Measurements from ENCODE around the gene ZNF600. TPM values are rescaled to one million over a fixed set of nuclear protein-coding genes. Genes with fewer than 3 reads are reported as not detected.
A peak's percentile ranks its signal among the peaks of the same experiment; 100 is the strongest.
"Not testable (repeated sequence)": the region's sequence is repeated elsewhere in the genome, so short reads cannot be mapped to it uniquely, and the experiment has no call there.

ZNF600 gene
- total RNA-seq, 4 donors from 2014 or later = 6.3 to 10.3 (median 8.2) TPM

DNA sequence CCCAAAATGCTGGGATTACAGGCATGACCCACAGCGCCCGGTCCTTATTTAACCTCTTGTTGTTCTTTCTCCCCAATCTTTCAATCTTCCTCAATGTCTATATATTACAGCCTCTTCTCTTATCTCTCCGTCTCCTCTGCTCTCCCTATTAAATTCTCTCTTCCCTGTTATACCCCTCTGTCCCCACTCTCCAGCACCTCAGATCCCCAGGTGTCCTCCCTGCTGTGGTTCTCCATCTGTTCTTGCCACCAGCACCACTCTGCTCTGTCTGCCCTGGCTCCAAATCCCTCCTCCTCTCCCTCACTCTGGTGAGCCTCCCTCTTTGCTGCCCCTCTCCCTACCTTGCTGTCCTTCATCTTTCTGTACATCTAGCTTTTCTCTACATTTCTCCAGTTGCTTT, 1.1 kb downstream of the ZNF600 start:
- Histone ChIP-seq H3K9me3 (peaks cover 0 to 13% (median 0%) of the 10 kb centered on the region in 4 donors), H3K4me3 (peak overlapping the region in 2 of 4 donors; percentile 57 to 69), H3K27ac (peak overlapping the region in 1 of 4 donors; percentile 67), H3K27me3 (no peaks in the 10 kb centered on the region), H3K4me1 (peaks cover 0 to 18% (median 0%) of the 10 kb centered on the region in 4 donors), H3K36me3 (peaks cover 0 to 33% (median 0%) of the 10 kb centered on the region in 3 donors)
- DNase-seq (ENCODE audit: low spot score in 2 of 2) = no peak
- TF ChIP-seq, protein P1, sequence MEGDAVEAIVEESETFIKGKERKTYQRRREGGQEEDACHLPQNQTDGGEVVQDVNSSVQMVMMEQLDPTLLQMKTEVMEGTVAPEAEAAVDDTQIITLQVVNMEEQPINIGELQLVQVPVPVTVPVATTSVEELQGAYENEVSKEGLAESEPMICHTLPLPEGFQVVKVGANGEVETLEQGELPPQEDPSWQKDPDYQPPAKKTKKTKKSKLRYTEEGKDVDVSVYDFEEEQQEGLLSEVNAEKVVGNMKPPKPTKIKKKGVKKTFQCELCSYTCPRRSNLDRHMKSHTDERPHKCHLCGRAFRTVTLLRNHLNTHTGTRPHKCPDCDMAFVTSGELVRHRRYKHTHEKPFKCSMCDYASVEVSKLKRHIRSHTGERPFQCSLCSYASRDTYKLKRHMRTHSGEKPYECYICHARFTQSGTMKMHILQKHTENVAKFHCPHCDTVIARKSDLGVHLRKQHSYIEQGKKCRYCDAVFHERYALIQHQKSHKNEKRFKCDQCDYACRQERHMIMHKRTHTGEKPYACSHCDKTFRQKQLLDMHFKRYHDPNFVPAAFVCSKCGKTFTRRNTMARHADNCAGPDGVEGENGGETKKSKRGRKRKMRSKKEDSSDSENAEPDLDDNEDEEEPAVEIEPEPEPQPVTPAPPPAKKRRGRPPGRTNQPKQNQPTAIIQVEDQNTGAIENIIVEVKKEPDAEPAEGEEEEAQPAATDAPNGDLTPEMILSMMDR (IDR thresholded peaks at IDR 0.05) = no peak
- TF ChIP-seq POLR2A (IDR thresholded peaks at IDR 0.05) (no peak), EP300 (IDR thresholded peaks at IDR 0.05) (no peak)
- 73 to 77% methylated on average over 3 of the region's 3 CpGs for WGBS, 2 donors

DNA sequence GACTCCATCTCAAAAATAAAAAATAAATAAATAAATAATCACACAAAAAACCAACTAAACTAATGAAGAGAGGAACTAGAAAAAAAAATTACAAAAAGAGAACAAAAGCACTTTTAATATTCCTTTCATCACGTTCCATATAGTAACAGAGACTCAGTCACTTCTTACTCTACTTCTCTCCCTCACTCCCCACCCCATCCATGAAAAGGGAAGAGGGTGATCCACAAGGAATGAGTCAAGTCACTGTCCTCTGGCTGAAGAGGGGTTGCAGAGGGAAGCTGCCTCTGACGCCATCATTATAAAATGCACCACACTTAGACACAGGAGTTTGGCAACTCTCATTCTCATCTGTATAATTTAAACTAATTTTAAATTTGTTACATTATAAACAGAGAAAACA, 3.7 kb downstream of the ZNF600 start:
- peaks cover 0 to 20% (median 0%) of the 10 kb centered on the region in 4 donors for H3K9me3 ChIP-seq
- not testable (repeated sequence) for H3K27ac ChIP-seq; DNase-seq (ENCODE audit: low spot score in 2 of 2); H3K27me3 ChIP-seq; H3K4me3 ChIP-seq
- H3K36me3 ChIP-seq = peaks cover 0 to 59% (median under 1%) of the 10 kb centered on the region in 3 donors
- WGBS, 2 donors = 55 to 56% methylated on average over 1 to 2 of the region's 2 CpGs
- peaks cover 0 to 18% (median 0%) of the 10 kb centered on the region in 4 donors for H3K4me1 ChIP-seq

DNA sequence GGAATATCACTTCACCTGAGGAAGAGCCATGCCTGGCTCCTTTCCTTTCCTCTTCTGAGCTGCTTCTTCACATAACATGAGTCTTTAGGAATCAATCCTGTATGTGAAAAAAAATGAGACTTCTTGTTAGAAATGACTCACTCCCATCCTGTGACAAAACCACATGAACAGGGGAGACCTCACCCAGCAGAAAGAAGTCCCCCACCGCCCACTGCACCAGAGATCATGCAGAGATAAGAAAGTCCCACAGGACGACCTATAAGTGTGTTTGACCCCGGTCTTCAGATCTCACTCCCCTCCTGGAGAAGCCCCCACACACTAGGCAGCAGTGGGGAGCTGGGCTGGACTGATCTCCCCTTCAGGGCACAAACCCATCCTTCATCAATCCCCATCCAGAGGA, 7.8 kb downstream of the ZNF600 start:
- Histone ChIP-seq H3K4me3 (no peak overlapping the region), H3K4me1 (no peaks in the 10 kb centered on the region), H3K27me3 (no peaks in the 10 kb centered on the region), H3K27ac (no peak overlapping the region), H3K36me3 (peaks cover 0 to 97% (median 9%) of the 10 kb centered on the region in 3 donors), H3K9me3 (peaks cover 0 to 19% (median 0%) of the 10 kb centered on the region in 4 donors)
- DNase-seq (ENCODE audit: low spot score in 2 of 2) = no peak
- TF ChIP-seq, protein P1 (IDR thresholded peaks at IDR 0.05) = no peak
- TF ChIP-seq POLR2A (IDR thresholded peaks at IDR 0.05) = no peak
- no peak for TF ChIP-seq EP300 (IDR thresholded peaks at IDR 0.05)
- WGBS, 2 donors = 68 to 75% methylated on average over 3 of the region's 3 CpGs

DNA sequence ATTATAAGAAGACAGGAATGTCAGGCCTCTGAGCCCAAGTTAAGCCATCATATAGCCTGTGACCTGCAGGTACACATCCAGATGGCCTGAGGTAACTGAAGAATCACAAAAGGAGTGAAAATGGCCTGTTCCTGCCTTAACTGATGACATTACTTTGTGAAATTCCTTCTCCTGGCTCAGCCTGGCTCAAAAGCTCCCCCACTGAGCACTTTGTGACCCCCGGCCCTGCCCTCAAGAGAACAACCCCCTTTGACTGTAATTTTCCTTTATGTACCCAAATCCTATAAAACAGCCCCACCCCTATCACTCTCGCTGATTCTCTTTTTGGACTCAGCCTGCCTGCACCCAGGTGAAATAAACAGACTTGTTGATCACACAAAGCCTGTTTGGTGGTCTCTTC, 30.1 kb downstream of the ZNF600 start:
- H3K27ac ChIP-seq; H3K4me3 ChIP-seq; H3K36me3 ChIP-seq; DNase-seq (ENCODE audit: low spot score in 2 of 2); H3K9me3 ChIP-seq; H3K4me1 ChIP-seq; H3K27me3 ChIP-seq: not testable (repeated sequence)
- 62 to 63% methylated on average over 2 of the region's 2 CpGs for WGBS, 2 donors

DNA sequence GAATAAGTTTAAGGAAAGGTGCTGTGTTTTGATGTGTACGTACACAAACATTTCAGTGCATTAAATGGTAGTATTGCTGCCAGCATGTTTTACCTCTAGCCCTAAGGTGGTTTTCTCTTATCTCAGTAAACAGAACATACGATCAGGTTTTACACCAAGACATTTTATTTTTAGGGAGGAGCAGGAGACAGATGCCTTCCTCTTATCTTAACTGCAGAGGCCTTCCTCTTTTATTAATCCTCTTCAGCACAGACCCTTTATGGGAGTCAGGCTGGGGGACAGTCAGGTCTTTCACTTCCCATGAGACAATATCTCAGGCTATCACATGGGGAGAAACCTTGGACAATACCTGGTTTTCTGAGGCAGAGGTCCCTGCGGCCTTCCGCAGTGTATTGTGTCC, 36.8 kb downstream of the ZNF600 start:
- TF ChIP-seq POLR2A (IDR thresholded peaks at IDR 0.05) (no peak), EP300 (IDR thresholded peaks at IDR 0.05) (no peak)
- TF ChIP-seq, protein P1 (IDR thresholded peaks at IDR 0.05) = no peak
- 59 to 72% methylated on average over 4 of the region's 4 CpGs for WGBS, 2 donors

DNA sequence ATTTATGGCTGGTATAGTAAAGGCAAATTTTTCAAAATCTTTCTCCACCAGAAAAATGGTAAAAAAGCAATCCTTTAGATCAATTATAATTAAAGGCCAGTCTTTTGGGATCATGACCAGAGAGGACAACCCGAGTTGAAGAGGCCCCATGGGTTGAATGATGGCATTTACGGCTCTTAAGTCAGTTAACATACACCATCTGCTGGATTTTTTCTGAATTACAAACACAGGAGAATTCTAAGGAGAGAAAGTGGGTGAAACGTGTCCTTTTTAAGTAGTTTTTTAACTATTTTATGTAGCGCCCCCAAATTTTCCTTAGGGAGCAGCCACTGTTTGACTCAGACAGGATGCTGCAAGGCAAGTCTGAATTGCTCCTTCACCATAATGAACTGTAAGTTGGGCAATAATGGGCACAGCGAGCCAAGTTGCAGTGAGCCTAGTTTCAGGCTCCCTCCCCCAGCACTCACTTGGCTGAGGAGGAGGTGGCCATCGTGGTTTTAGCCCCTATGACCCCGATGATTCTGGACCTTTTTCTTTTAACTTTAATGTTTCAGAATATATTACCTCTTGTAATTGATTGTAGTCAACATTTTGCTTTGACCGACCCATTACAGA, 38.1 kb downstream of the ZNF600 start:
- no peaks in the 10 kb centered on the region for H3K27me3 ChIP-seq
- WGBS, 2 donors = 14 to 25% methylated on average over 8 of the region's 8 CpGs
- H3K27ac ChIP-seq = no peak overlapping the region

More for the DNA sequence above, 36.8 kb downstream of the ZNF600 start:
- Histone ChIP-seq H3K27me3 (no peaks in the 10 kb centered on the region), H3K27ac (no peak overlapping the region), H3K4me1 (peaks cover 0 to 9% (median 2%) of the 10 kb centered on the region in 4 donors), H3K4me3 (no peak overlapping the region), H3K36me3 (no peaks in the 10 kb centered on the region), H3K9me3 (no peaks in the 10 kb centered on the region)
- DNase-seq (ENCODE audit: low spot score in 2 of 2) = no peak

DNA sequence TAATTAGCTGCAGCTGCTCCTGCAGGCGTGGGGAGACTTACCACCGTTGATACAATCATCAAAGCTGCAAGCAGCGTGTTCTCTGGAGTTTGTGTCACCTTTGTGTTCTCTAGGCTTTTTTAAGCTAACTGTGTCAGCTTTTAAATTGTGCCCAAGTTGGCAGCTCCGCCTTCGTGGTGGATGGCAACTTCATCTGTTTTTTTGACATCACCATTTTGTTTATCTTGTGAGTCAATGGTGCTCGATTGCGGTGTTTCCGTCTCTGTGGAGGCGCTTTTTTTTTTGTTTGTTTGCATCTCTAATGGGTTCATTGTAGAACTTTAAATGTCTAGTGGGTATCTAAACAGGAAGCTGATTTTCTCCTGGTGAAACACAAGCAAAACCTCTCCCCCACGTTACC, 40.7 kb downstream of the ZNF600 start:
- 55 to 63% methylated on average over 10 of the region's 10 CpGs for WGBS, 2 donors
- H3K4me3 ChIP-seq; H3K27ac ChIP-seq; DNase-seq (ENCODE audit: low spot score in 2 of 2); H3K4me1 ChIP-seq; H3K36me3 ChIP-seq; H3K9me3 ChIP-seq; H3K27me3 ChIP-seq: not testable (repeated sequence)

More for the DNA sequence above, 38.1 kb downstream of the ZNF600 start:
- peaks cover 0 to 9% (median 2%) of the 10 kb centered on the region in 4 donors for H3K4me1 ChIP-seq
- TF ChIP-seq, protein P1 (IDR thresholded peaks at IDR 0.05) = peak in 4 of 5 experiments; percentile 26 to 61 (median 54)
- TF ChIP-seq EP300 (IDR thresholded peaks at IDR 0.05) = no peak
- DNase-seq (ENCODE audit: low spot score in 2 of 2) = no peak
- H3K9me3 ChIP-seq = no peaks in the 10 kb centered on the region
- no peak overlapping the region for H3K4me3 ChIP-seq
- no peaks in the 10 kb centered on the region for H3K36me3 ChIP-seq
